Adrenal gland (tissue), 12 donors: ENCODE measurements around the gene KASH5. TPM values are rescaled to one million over a fixed set of nuclear protein-coding genes. Genes with fewer than 3 reads are reported as not detected.

Experiments
- DNase-seq, 7 donors: peaks; one replicate each; pipeline ENCODE4 v3.0.0-alpha.2; 2019 to 2020
- H3K27ac ChIP-seq, 5 donors: fragments of 200-600 bp; sonication (generic) in 4 of 5; 1 replicate in 3 of 5; 2 replicates in 2 of 5; pipeline versions ENCODE4 v1.5.1 to v1.8.0; 2016 to 2020; ENCODE audit warnings: mild to moderate bottlenecking in 1 of 5
- H3K27me3 ChIP-seq: fragments of 200-600 bp; 2 replicates; pipeline ENCODE4 v1.8.0; 2021
- H3K36me3 ChIP-seq, 2 donors: fragments of 200-600 bp; replicated peaks in 1 of 2; 1 replicate in 1 of 2; 2 replicates in 1 of 2; pipeline versions ENCODE4 v1.5.1 to v1.8.0; 2018 to 2022
- H3K4me1 ChIP-seq, 2 donors: fragments of 200-600 bp; replicated peaks in 1 of 2; 1 replicate in 1 of 2; 2 replicates in 1 of 2; pipeline versions ENCODE4 v1.5.1 to v1.8.0; 2018 to 2021
- H3K4me3 ChIP-seq, 4 donors: fragments of 200-600 bp; sonication (generic) in 3 of 4; one replicate each; pipeline ENCODE4 v1.5.1; 2016 to 2018
- H3K9me3 ChIP-seq, 3 donors: fragments of 200-600 bp; sonication (generic) in 1 of 3; replicated peaks in 1 of 3; 1 replicate in 2 of 3; 2 replicates in 1 of 3; pipeline versions ENCODE4 v1.5.1 to v1.8.0; 2016 to 2021
- CTCF ChIP-seq, 6 experiments: fragments of 450-650 bp in 4 of 6; fragments of 200-600 bp in 2 of 6; sonication (generic) in 1 of 6; IDR thresholded peaks; 1 replicate in 5 of 6; 2 replicates in 1 of 6; pipeline versions ENCODE4 v1.5.1 to v1.8.0; 2016 to 2021; ENCODE audit warnings: antibody characterized with exemption in 6 of 6, mild to moderate bottlenecking in 2 of 6, moderate library complexity in 1 of 6
- POLR2A ChIP-seq, 2 donors: fragments of 450-650 bp; IDR thresholded peaks; one replicate each; pipeline ENCODE4 v1.6.1; 2017; ENCODE audit warnings: antibody characterized with exemption in 2 of 2, mild to moderate bottlenecking in 2 of 2, moderate library complexity in 1 of 2
- WGBS, 4 donors: extraction: QIAGEN DNeasy Blood & Tissue Kit in 2 of 4; methylation state at CpG; one replicate each; pipeline versions ENCODE4 v1.1.5 to v1.1.7; 2013 to 2017; 5-methylcytosine and 5-hydroxymethylcytosine counted together
- intact Hi-C, 2 donors: fragments of 100-400 bp; cut with DNase I; formaldehyde crosslinking; loops; one replicate each; pipeline versions ENCODE4 v1.14.1 to v1.15.0; 2022 to 2023
- polyA plus RNA-seq, 3 donors: library from polyadenylated mRNA; stranded (reverse); fragments of 200-250 nt in 2 of 3; fragments of 350-450 nt in 1 of 3; fragmentation: Illumina TruSeq in 1 of 3; extraction: RNeasy Lipid Tissue Mini Kit (QIAGEN cat#74804) in 1 of 3; gene quantifications; one replicate each; pipeline ENCODE4 v1.2.3, GENCODE V29; 2013 to 2014
- total RNA-seq, 9 donors: library from RNA; depleted of rRNA in 4 of 9; stranded (reverse); fragments of >200 nt in 4 of 9; fragments of 120-200 nt in 1 of 9; fragmentation: NEBNext Ultra II Directional in 1 of 9; extraction: Animal tissue kit (Norgen Biotek cat#: 25700) in 1 of 9; gene quantifications; one replicate each; pipeline versions ENCODE4 v1.1.0 to v1.2.4, GENCODE V29; 2013 to 2023
- donor health status: healthy with polysubstance abuse.
- donor health status: Bipolar disorder and iron deficiency.
- donor health status: DM: yes; HTN: yes; CAD: no.
- donor health status: DM: no; HTN: no; CAD: no.
- donor health status: DM: no; HTN: no; CAD: no.
- donor health status: DM: yes; HTN: yes; CAD: no.

Gene KASH5
- total and polyA plus RNA-seq, 12 donors = 0.74 to 0.97 TPM; not detected in 10

GRCh38 chr19:49374665-49375434 lies 13.2 kb upstream of the KASH5 start:
- no peaks in the 10 kb centered on the region for H3K4me1 ChIP-seq
- WGBS, 4 donors = 86 to 93% (median 87%) methylated on average over 9 to 16 of the region's 16 CpGs
- H3K9me3 ChIP-seq = no peaks in the 10 kb centered on the region
- no peak overlapping the region for H3K4me3 ChIP-seq
- intact Hi-C loops = no loop called here
- no peaks in the 10 kb centered on the region for H3K36me3 ChIP-seq
- H3K27ac ChIP-seq = no peak overlapping the region
- no peaks in the 10 kb centered on the region for H3K27me3 ChIP-seq
- TF ChIP-seq POLR2A (IDR thresholded peaks at IDR 0.05) = no peak
- TF ChIP-seq CTCF (IDR thresholded peaks at IDR 0.05) = no peak
- no peak for DNase-seq

- H3K4me3 ChIP-seq = no peak overlapping the region
- H3K27me3 ChIP-seq = no peaks in the 10 kb centered on the region
- DNase-seq = no peak
- intact Hi-C loops = no loop called here
- no peaks in the 10 kb centered on the region for H3K36me3 ChIP-seq
- no peak overlapping the region for H3K27ac ChIP-seq
- H3K4me1 ChIP-seq = no peaks in the 10 kb centered on the region
- peaks cover 0 to 4% (median 0%) of the 10 kb centered on the region in 3 donors for H3K9me3 ChIP-seq
- TF ChIP-seq POLR2A (IDR thresholded peaks at IDR 0.05) (no peak), CTCF (IDR thresholded peaks at IDR 0.05) (no peak)
- WGBS, 4 donors = 77 to 85% (median 84%) methylated on average over 3 of the region's 3 CpGs
Observed at GRCh38 chr19:49378512-49378911, 9.5 kb upstream of the KASH5 start.

- no peak for TF ChIP-seq POLR2A (IDR thresholded peaks at IDR 0.05)
- no peak for TF ChIP-seq CTCF (IDR thresholded peaks at IDR 0.05)
- Histone ChIP-seq H3K4me1 (no peaks in the 10 kb centered on the region), H3K27me3 (no peaks in the 10 kb centered on the region), H3K9me3 (peaks cover 0 to 4% (median 0%) of the 10 kb centered on the region in 3 donors), H3K36me3 (no peaks in the 10 kb centered on the region), H3K4me3 (no peak overlapping the region), H3K27ac (no peak overlapping the region)
- DNase-seq = no peak
- intact Hi-C loops = no loop called here
- WGBS, 4 donors = 83 to 94% (median 87%) methylated on average over 3 of the region's 3 CpGs
Observed at GRCh38 chr19:49380391-49380790, 7.7 kb upstream of the KASH5 start.

GRCh38 chr19:49382639-49383038 lies 5.4 kb upstream of the KASH5 start:
- DNase-seq = no peak
- Histone ChIP-seq H3K9me3 (peaks cover 0 to 4% (median 0%) of the 10 kb centered on the region in 3 donors), H3K27ac (no peak overlapping the region), H3K4me3 (no peak overlapping the region), H3K36me3 (no peaks in the 10 kb centered on the region), H3K4me1 (no peaks in the 10 kb centered on the region), H3K27me3 (no peaks in the 10 kb centered on the region)
- no peak for TF ChIP-seq CTCF (IDR thresholded peaks at IDR 0.05)
- no peak for TF ChIP-seq POLR2A (IDR thresholded peaks at IDR 0.05)
- intact Hi-C loops = no loop called here
- 85 to 92% (median 89%) methylated on average over 5 of the region's 5 CpGs for WGBS, 4 donors
